Neuronal stem cell (in vitro differentiated cells): Measurements from ENCODE around the gene NEUROG1.
A peak's percentile ranks its signal among the peaks of the same experiment; 100 is the strongest.

ENCODE experiments used
- DNase-seq: peaks from one replicate; pipeline ENCODE4 v3.0.0-alpha.2; 2013; ENCODE audit warnings: low spot score
- H2AFZ ChIP-seq: one replicate; pipeline ENCODE4 v1.6.1; 2013; ENCODE audit warnings: mild to moderate bottlenecking, low read length, inconsistent platforms
- H2AK5ac ChIP-seq: 2 replicates; pipeline ENCODE4 v1.6.1; 2013; ENCODE audit warnings: low read depth, mild to moderate bottlenecking, inconsistent platforms, low read length, moderate library complexity, mixed read lengths
- H2BK120ac ChIP-seq: 2 replicates; pipeline ENCODE4 v1.6.1; 2013; ENCODE audit warnings: low read depth, mild to moderate bottlenecking, inconsistent platforms, low read length, moderate library complexity, mixed read lengths
- H2BK12ac ChIP-seq: one replicate; pipeline ENCODE4 v1.6.1; 2013; ENCODE audit warnings: low read length, inconsistent platforms
- H2BK15ac ChIP-seq: 2 replicates; pipeline ENCODE4 v1.6.1; 2013; ENCODE audit warnings: mild to moderate bottlenecking, low read length, inconsistent platforms, mixed read lengths
- H2BK5ac ChIP-seq: one replicate; pipeline ENCODE4 v1.6.1; 2013; ENCODE audit warnings: inconsistent platforms, mild to moderate bottlenecking, low read length, moderate library complexity
- H3K14ac ChIP-seq: one replicate; pipeline ENCODE4 v1.6.1; 2013; ENCODE audit warnings: low read length, inconsistent platforms
- H3K18ac ChIP-seq: 2 replicates; pipeline ENCODE4 v1.6.1; 2013; ENCODE audit warnings: low read length, inconsistent platforms
- H3K23ac ChIP-seq: 2 replicates; pipeline ENCODE4 v1.6.1; 2013; ENCODE audit warnings: low read depth, mild to moderate bottlenecking, mixed read lengths, low read length, inconsistent platforms; ENCODE audit not compliant: poor library complexity
- H3K27ac ChIP-seq: replicated peaks from 3 replicates; pipeline ENCODE4 v1.5.1; 2013; ENCODE audit warnings: low read length, inconsistent platforms
- H3K27me3 ChIP-seq, 3 experiments: 2 replicates each; pipeline ENCODE4 v1.6.1; 2013; ENCODE audit warnings: low read length in 3 of 3, mild to moderate bottlenecking in 2 of 3, inconsistent platforms in 1 of 3, low read depth in 1 of 3, mixed read lengths in 1 of 3, moderate library complexity in 1 of 3; ENCODE audit not compliant: control insufficient read depth in 3 of 3, insufficient read depth in 3 of 3
- H3K36me3 ChIP-seq, 2 donors: replicated peaks in 1 of 2; 2 replicates each; pipeline ENCODE4 v1.6.1; 2013; ENCODE audit warnings: low read length in 2 of 2; ENCODE audit not compliant: control insufficient read depth in 2 of 2, insufficient read depth in 2 of 2
- H3K4ac ChIP-seq: 2 replicates; pipeline ENCODE4 v1.6.1; 2013; ENCODE audit warnings: inconsistent platforms, mild to moderate bottlenecking, low read length, moderate library complexity
- H3K4me1 ChIP-seq, 2 donors: 1 replicate in 1 of 2; 2 replicates in 1 of 2; pipeline ENCODE4 v1.6.1; 2013; ENCODE audit warnings: low read length in 2 of 2, low read depth in 1 of 2; ENCODE audit not compliant: control insufficient read depth in 2 of 2, insufficient read depth in 1 of 2
- H3K4me2 ChIP-seq: one replicate; pipeline ENCODE4 v1.6.1; 2013; ENCODE audit warnings: mild to moderate bottlenecking, low read length, inconsistent platforms; ENCODE audit not compliant: insufficient read depth, poor library complexity, severe bottlenecking
- H3K4me3 ChIP-seq, 2 donors: 2 replicates each; pipeline ENCODE4 v1.5.1; 2013; ENCODE audit warnings: low read length in 2 of 2, mild to moderate bottlenecking in 2 of 2, inconsistent platforms in 1 of 2, moderate library complexity in 1 of 2
- H3K79me1 ChIP-seq: one replicate; pipeline ENCODE4 v1.6.1; 2013; ENCODE audit warnings: low read depth, mild to moderate bottlenecking, inconsistent platforms, low read length, moderate library complexity
- H3K9ac ChIP-seq: one replicate; pipeline ENCODE4 v1.6.1; 2013; ENCODE audit warnings: mild to moderate bottlenecking, low read depth, low read length, inconsistent platforms; ENCODE audit not compliant: poor library complexity
- H3K9me3 ChIP-seq, 2 donors: replicated peaks in 1 of 2; 2 replicates each; pipeline versions ENCODE3 to v1.6.1; 2013; ENCODE audit warnings: low read length in 2 of 2, mild to moderate bottlenecking in 2 of 2, inconsistent platforms in 1 of 2, low read depth in 1 of 2, mixed read lengths in 1 of 2, moderate library complexity in 1 of 2; ENCODE audit not compliant: control insufficient read depth in 2 of 2, insufficient read depth in 1 of 2
- H4K8ac ChIP-seq: one replicate; pipeline ENCODE4 v1.6.1; 2013; ENCODE audit warnings: low read depth, mild to moderate bottlenecking, inconsistent platforms, low read length, moderate library complexity
- H4K91ac ChIP-seq: one replicate; pipeline ENCODE4 v1.6.1; 2013; ENCODE audit warnings: low read length, low read depth, mild to moderate bottlenecking, inconsistent platforms; ENCODE audit not compliant: poor library complexity
- WGBS, 2 donors: extraction: QIAGEN DNeasy Blood & Tissue Kit; methylation state at CpG; one replicate each; pipeline ENCODE4 v1.1.7; 2013; ENCODE audit warnings: missing lambda C conversion rate in 2 of 2, mixed read lengths in 1 of 2; ENCODE audit not compliant: insufficient read length in 2 of 2, insufficient replicate concordance in 1 of 2; ENCODE audit errors: extremely low coverage in 2 of 2; 5-methylcytosine and 5-hydroxymethylcytosine counted together

NEUROG1 gene

GRCh38 chr5:135567661-135568060 lies 31.9 kb upstream of the NEUROG1 start:
- Histone ChIP-seq H3K36me3 (no peaks in the 10 kb centered on the region), H3K9me3 (no peaks in the 10 kb centered on the region), H3K4ac (no peak overlapping the region), H2BK120ac (no peak overlapping the region), H3K27me3 (peaks cover 0 to 13% (median 0%) of the 10 kb centered on the region in 3 experiments), H3K23ac (no peak overlapping the region), H2BK15ac (no peak overlapping the region), H2AK5ac (no peak overlapping the region), H3K4me2 (no peak overlapping the region), H2BK5ac (no peak overlapping the region), H3K4me1 (peaks cover 0 to 2% of the 10 kb centered on the region in 2 donors), H3K18ac (no peak overlapping the region), H4K8ac (no peak overlapping the region), H3K79me1 (no peaks in the 10 kb centered on the region), H3K27ac (no peak overlapping the region), H2BK12ac (no peak overlapping the region), H3K9ac (peak overlapping the region; percentile 31), H2AFZ (no peak overlapping the region), H3K14ac (no peak overlapping the region), H4K91ac (no peak overlapping the region), H3K4me3 (no peak overlapping the region)
- WGBS, 2 donors = no CpG with 5 or more reads among the region's 4 CpGs
- DNase-seq = no peak

- Histone ChIP-seq H3K4me1 (peaks cover 0 to 2% of the 10 kb centered on the region in 2 donors), H2BK12ac (no peak overlapping the region), H4K91ac (no peak overlapping the region), H2BK5ac (no peak overlapping the region), H2AFZ (no peak overlapping the region), H3K4ac (no peak overlapping the region), H3K14ac (no peak overlapping the region), H3K9ac (no peak overlapping the region), H3K4me3 (no peak overlapping the region), H4K8ac (no peak overlapping the region), H3K18ac (peak overlapping the region; percentile 7), H3K4me2 (no peak overlapping the region), H2BK15ac (no peak overlapping the region), H3K27me3 (peaks cover 0 to 9% (median 0%) of the 10 kb centered on the region in 3 experiments), H3K23ac (peak overlapping the region; percentile 9), H2BK120ac (no peak overlapping the region), H2AK5ac (no peak overlapping the region), H3K79me1 (no peaks in the 10 kb centered on the region), H3K27ac (no peak overlapping the region), H3K36me3 (no peaks in the 10 kb centered on the region), H3K9me3 (no peaks in the 10 kb centered on the region)
- no CpG with 5 or more reads among the region's 16 CpGs for WGBS, 2 donors
- no peak for DNase-seq
Measured at GRCh38 chr5:135566422-135567400, 30.9 kb upstream of the NEUROG1 start.

DNA sequence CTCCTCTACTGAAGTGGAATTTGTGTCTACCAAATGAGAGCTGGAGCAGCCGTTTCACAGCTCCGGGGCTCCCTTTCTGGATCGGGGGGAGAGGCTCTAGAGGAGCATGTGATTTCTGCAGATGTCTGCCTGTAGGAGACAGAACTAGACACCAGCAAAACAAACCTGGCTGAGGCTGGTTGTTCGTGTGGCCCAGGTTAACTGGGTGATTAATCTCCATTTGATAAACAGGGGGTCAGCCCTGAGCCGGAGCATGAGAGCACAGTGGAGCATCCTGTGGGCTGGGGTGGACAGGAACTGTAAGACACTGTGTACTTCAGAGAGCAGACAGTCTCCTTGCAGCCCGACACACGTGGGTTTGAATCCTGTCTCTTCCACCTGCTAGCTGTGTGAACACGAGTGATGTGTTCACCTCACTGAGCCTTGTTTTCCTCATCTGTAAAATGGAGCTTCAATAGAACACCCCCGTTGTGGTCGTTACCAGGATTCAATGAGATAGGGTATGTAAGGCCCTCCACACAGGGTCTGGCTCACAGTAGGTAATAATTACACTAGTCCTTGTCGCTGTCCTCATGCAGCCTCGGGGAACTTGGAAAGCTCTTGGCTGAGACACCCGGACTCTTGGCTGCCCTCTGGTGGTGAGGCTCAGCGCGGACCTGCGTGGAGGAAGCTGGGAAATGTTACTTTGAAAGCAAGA lies 30.1 kb upstream of the NEUROG1 start:
- Histone ChIP-seq H3K4ac (no peak overlapping the region), H2BK15ac (no peak overlapping the region), H3K27me3 (peaks cover 0 to 7% (median 0%) of the 10 kb centered on the region in 3 experiments), H3K18ac (no peak overlapping the region), H3K79me1 (no peaks in the 10 kb centered on the region), H2BK120ac (no peak overlapping the region), H3K4me3 (no peak overlapping the region), H3K36me3 (no peaks in the 10 kb centered on the region), H4K8ac (no peak overlapping the region), H2AFZ (no peak overlapping the region), H3K4me2 (no peak overlapping the region), H3K9me3 (no peaks in the 10 kb centered on the region), H3K27ac (no peak overlapping the region), H3K4me1 (peaks cover 0 to 2% of the 10 kb centered on the region in 2 donors), H2AK5ac (no peak overlapping the region), H4K91ac (no peak overlapping the region), H2BK5ac (no peak overlapping the region), H2BK12ac (no peak overlapping the region), H3K23ac (no peak overlapping the region), H3K14ac (no peak overlapping the region), H3K9ac (no peak overlapping the region)
- WGBS, 2 donors = no CpG with 5 or more reads among the region's 16 CpGs
- peak; percentile 61 for DNase-seq

DNA sequence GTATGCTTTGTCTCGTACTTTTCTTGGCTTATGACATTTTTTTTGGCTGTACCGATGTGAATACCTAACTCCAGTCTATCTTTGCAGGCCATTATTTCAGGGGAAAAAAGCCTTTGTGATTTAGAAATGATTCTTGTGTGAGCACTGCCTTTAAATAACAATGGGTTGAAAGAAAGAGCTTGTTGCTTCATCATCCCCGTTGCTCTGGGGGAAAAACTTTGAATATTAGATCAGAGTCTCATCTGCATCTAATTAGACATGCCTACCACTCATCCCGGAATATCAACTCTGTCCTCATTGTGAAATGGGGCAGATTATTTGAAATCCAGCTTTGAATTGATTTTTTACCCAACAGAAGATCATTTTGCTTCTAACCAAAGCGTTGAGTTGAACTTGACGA lies 29.5 kb upstream of the NEUROG1 start:
- Histone ChIP-seq H3K27ac (no peak overlapping the region), H3K36me3 (no peaks in the 10 kb centered on the region), H4K8ac (no peak overlapping the region), H2BK5ac (no peak overlapping the region), H3K18ac (no peak overlapping the region), H2BK12ac (no peak overlapping the region), H3K9ac (no peak overlapping the region), H3K4me1 (peaks cover 0 to 2% of the 10 kb centered on the region in 2 donors), H3K23ac (no peak overlapping the region), H2BK15ac (no peak overlapping the region), H3K27me3 (peaks cover 0 to 5% (median 0%) of the 10 kb centered on the region in 3 experiments), H3K14ac (no peak overlapping the region), H2AK5ac (no peak overlapping the region), H4K91ac (no peak overlapping the region), H3K4me2 (no peak overlapping the region), H3K9me3 (no peaks in the 10 kb centered on the region), H2AFZ (no peak overlapping the region), H2BK120ac (no peak overlapping the region), H3K4me3 (no peak overlapping the region), H3K79me1 (no peaks in the 10 kb centered on the region), H3K4ac (no peak overlapping the region)
- DNase-seq = no peak
- WGBS, 2 donors = no CpG with 5 or more reads among the region's 6 CpGs
